NT2/D1 (cell line): ENCODE measurements around the gene PAX9.

Experiments
- SUZ12 ChIP-seq: IDR thresholded peaks from 2 replicates; pipeline ENCODE4 v1.6.1; 2011; ENCODE audit not compliant: insufficient read length, insufficient read depth; ENCODE audit errors: extremely low read depth
- YY1 ChIP-seq: IDR thresholded peaks from 2 replicates; pipeline ENCODE4 v1.6.1; 2011; ENCODE audit not compliant: insufficient read length, insufficient read depth
- ZNF274 ChIP-seq: IDR thresholded peaks from 2 replicates; pipeline ENCODE4 v1.6.1; 2011; ENCODE audit warnings: mild to moderate bottlenecking, low read depth, low read length

DNA sequence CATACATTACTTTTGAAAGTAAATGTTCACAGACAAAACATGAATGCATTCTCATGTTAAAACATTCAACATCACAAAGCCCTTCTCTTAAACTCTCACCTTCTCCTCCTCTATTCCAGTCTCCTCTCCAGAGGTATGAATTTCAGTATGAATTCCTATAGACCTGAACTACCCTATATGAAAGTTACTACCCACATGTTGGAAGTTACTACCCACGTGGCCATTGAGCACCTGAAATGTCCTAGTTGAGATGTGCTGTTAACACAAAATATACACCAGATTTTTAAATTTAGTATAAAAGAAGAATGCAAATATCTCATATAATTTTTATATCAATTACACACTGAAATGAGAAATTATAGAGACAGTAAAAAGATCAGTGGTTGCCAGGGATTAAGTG lies 60.2 kb downstream of the PAX9 start:
- TF ChIP-seq ZNF274 (no peak), YY1 (no peak), SUZ12 (no peak)
